GM18951 (cell line): ENCODE measurements around the gene SPTBN1.

Experiments
- POLR2A ChIP-seq: IDR thresholded peaks from 4 replicates; pipeline ENCODE4 v1.6.1; 2011; ENCODE audit warnings: mild to moderate bottlenecking; ENCODE audit not compliant: insufficient read length, insufficient read depth; ENCODE audit errors: extremely low read depth
- in situ Hi-C: fragments of 300-500 bp; cut with MboI; formaldehyde crosslinking; loops from one replicate; pipeline ENCODE4 v1.12.0; 2022; ENCODE audit warnings: low sequenced_read_pairs, mixed read lengths, inconsistent platforms; ENCODE audit not compliant: unreplicated experiment

The SPTBN1 gene

GRCh38 chr2:54455563-54456361 is at the start of gene SPTBN1:
Gene SPTBN1, plus strand, starts transcription at chr2:54456327. Its CDS starts 70,092 bp downstream, at chr2:54526419.
- no peak for TF ChIP-seq POLR2A
- in situ Hi-C loops = no loop called here

GRCh38 chr2:54407693-54408092 is 48.4 kb upstream of the SPTBN1 start:
- no peak for TF ChIP-seq POLR2A
- in situ Hi-C loops = no loop called here

GRCh38 chr2:54408288-54408687 is 47.8 kb upstream of the SPTBN1 start:
- in situ Hi-C loops = no loop called here
- no peak for TF ChIP-seq POLR2A

GRCh38 chr2:54409752-54410151 is 46.4 kb upstream of the SPTBN1 start:
- TF ChIP-seq POLR2A = no peak
- in situ Hi-C loops = no loop called here

- in situ Hi-C loops = no loop called here
- no peak for TF ChIP-seq POLR2A
Measured at GRCh38 chr2:54411801-54412354, 44.2 kb upstream of the SPTBN1 start.

GRCh38 chr2:54416166-54416813 is 39.8 kb upstream of the SPTBN1 start:
- in situ Hi-C loops = no loop called here
- TF ChIP-seq POLR2A = no peak

- in situ Hi-C loops = no loop called here
- TF ChIP-seq POLR2A = no peak
Measured at GRCh38 chr2:54416938-54417337, 39.2 kb upstream of the SPTBN1 start.

GRCh38 chr2:54417577-54417976 is 38.5 kb upstream of the SPTBN1 start:
- in situ Hi-C loops = no loop called here
- TF ChIP-seq POLR2A = no peak

GRCh38 chr2:54419388-54419787 is 36.7 kb upstream of the SPTBN1 start:
- no peak for TF ChIP-seq POLR2A
- in situ Hi-C loops = no loop called here

GRCh38 chr2:54419855-54420523 is 36.1 kb upstream of the SPTBN1 start:
- TF ChIP-seq POLR2A = no peak
- in situ Hi-C loops = no loop called here

- in situ Hi-C loops = no loop called here
- TF ChIP-seq POLR2A = no peak
Measured at GRCh38 chr2:54420524-54421172, 35.5 kb upstream of the SPTBN1 start.

GRCh38 chr2:54422072-54422581 is 34.0 kb upstream of the SPTBN1 start:
- no peak for TF ChIP-seq POLR2A
- in situ Hi-C loops = no loop called here

- TF ChIP-seq POLR2A = no peak
Measured at GRCh38 chr2:54423213-54423612, 32.9 kb upstream of the SPTBN1 start.

GRCh38 chr2:54424555-54425163 is 31.5 kb upstream of the SPTBN1 start:
- TF ChIP-seq POLR2A = no peak
- in situ Hi-C loops = no loop called here

More at GRCh38 chr2:54423213-54423612, 32.9 kb upstream of the SPTBN1 start:
- in situ Hi-C loops = no loop called here
